CD4-positive, alpha-beta memory T cell (primary cell): ENCODE measurements around the gene UNC13C. TPM values are rescaled to one million over a fixed set of nuclear protein-coding genes. Genes with fewer than 3 reads are reported as not detected.

Experiments used
- CTCF ChIA-PET: fragments of 350-600 bp; sonication (Branson Sonifier 250); formaldehyde crosslinking; loops from one replicate; lab custom pipeline; 2021; ENCODE audit warnings: inconsistent platforms; ENCODE audit not compliant: partially characterized antibody; lab: Charles Lee
- POLR2A ChIA-PET: fragments of 350-600 bp; sonication (Branson Sonifier 250); formaldehyde crosslinking; loops from one replicate; lab custom pipeline; 2021; ENCODE audit not compliant: partially characterized antibody; lab: Charles Lee
- DNase-seq, 5 donors: peaks; one replicate each; pipeline versions ENCODE4 v3.0.0 to v3.0.0-alpha.2; 2020 to 2022; ENCODE audit warnings: mixed read lengths in 1 of 5
- H3K27ac ChIP-seq: one replicate; pipeline ENCODE4 v1.7.0; 2013; ENCODE audit warnings: low read depth, low read length
- H3K27me3 ChIP-seq: 2 replicates; pipeline ENCODE4 v1.7.0; 2013; ENCODE audit warnings: mild to moderate bottlenecking, low read length, moderate library complexity; ENCODE audit not compliant: insufficient read depth
- H3K36me3 ChIP-seq: 2 replicates; pipeline ENCODE4 v1.7.0; 2013; ENCODE audit warnings: mild to moderate bottlenecking, low read length, moderate library complexity; ENCODE audit not compliant: insufficient read depth
- H3K4me1 ChIP-seq: 2 replicates; pipeline ENCODE4 v1.7.0; 2013; ENCODE audit warnings: mild to moderate bottlenecking, low read length, moderate library complexity; ENCODE audit not compliant: insufficient read depth
- H3K4me3 ChIP-seq, 2 donors: one replicate each; pipeline ENCODE4 v1.7.0; 2013; ENCODE audit warnings: low read length in 2 of 2, mild to moderate bottlenecking in 1 of 2
- H3K9me3 ChIP-seq, 2 donors: one replicate each; pipeline ENCODE4 v1.7.0; 2013; ENCODE audit warnings: low read length in 2 of 2, control low read depth in 1 of 2; ENCODE audit not compliant: control insufficient read depth in 1 of 2
- H3K27ac Mint-ChIP-seq, 7 donors: one replicate each; pipeline ENCODE4 v1.8.0; 2020 to 2021; ENCODE audit warnings: mixed read lengths in 7 of 7, mild to moderate bottlenecking in 6 of 7, inconsistent platforms in 3 of 7, moderate library complexity in 3 of 7
- H3K27me3 Mint-ChIP-seq, 2 donors: one replicate each; pipeline ENCODE4 v1.8.0; 2020 to 2021; ENCODE audit warnings: mixed read lengths in 2 of 2
- H3K36me3 Mint-ChIP-seq, 2 donors: one replicate each; pipeline ENCODE4 v1.8.0; 2020 to 2021; ENCODE audit warnings: mixed read lengths in 2 of 2, inconsistent platforms in 1 of 2, mild to moderate bottlenecking in 1 of 2
- H3K4me1 Mint-ChIP-seq, 4 donors: one replicate each; pipeline ENCODE4 v1.8.0; 2020 to 2021; ENCODE audit warnings: mixed read lengths in 4 of 4, mild to moderate bottlenecking in 1 of 4
- H3K4me3 Mint-ChIP-seq, 8 donors: one replicate each; pipeline ENCODE4 v1.8.0; 2020 to 2021; ENCODE audit warnings: mixed read lengths in 8 of 8, mild to moderate bottlenecking in 7 of 8, moderate library complexity in 6 of 8, inconsistent platforms in 3 of 8
- H3K9me3 Mint-ChIP-seq, 8 donors: one replicate each; pipeline ENCODE4 v1.8.0; 2020 to 2021; ENCODE audit warnings: mixed read lengths in 8 of 8, mild to moderate bottlenecking in 5 of 8, inconsistent platforms in 3 of 8, moderate library complexity in 1 of 8
- intact Hi-C: fragments of 100-400 bp; cut with micrococcal nuclease; formaldehyde crosslinking; loops from one replicate; pipeline ENCODE4 v1.15.1; 2023
- polyA plus RNA-seq, 2 donors: library from polyadenylated mRNA; unstranded; fragments of 300-500 nt; fragmentation: Illumina TruSeq; gene quantifications; one replicate each; pipeline ENCODE4 v1.2.3, GENCODE V29; 2021
- total RNA-seq, 2 experiments: library from RNA; stranded (reverse); gene quantifications; one replicate each; pipeline ENCODE4 v1.2.3, GENCODE V29; 2021

The UNC13C gene
- total and polyA plus RNA-seq, 4 experiments from 2014 or later = not detected

- Histone ChIP-seq H3K4me3 (no peak overlapping the region), H3K9me3 (no peaks in the 10 kb centered on the region), H3K4me1 (no peaks in the 10 kb centered on the region), H3K36me3 (no peaks in the 10 kb centered on the region), H3K27me3 (no peaks in the 10 kb centered on the region), H3K27ac (no peak overlapping the region)
- DNase-seq = no peak
- ChIA-PET POLR2A (no interaction called here), CTCF (no interaction called here)
- H3K36me3 Mint-ChIP-seq = no peaks in the 10 kb centered on the region
- H3K4me3 Mint-ChIP-seq = no peak overlapping the region
- peaks cover 0 to 9% (median 3%) of the 10 kb centered on the region in 8 donors for H3K9me3 Mint-ChIP-seq
- no peaks in the 10 kb centered on the region for H3K4me1 Mint-ChIP-seq
- H3K27ac Mint-ChIP-seq = no peak overlapping the region
- intact Hi-C loops = no loop called here
- H3K27me3 Mint-ChIP-seq = no peaks in the 10 kb centered on the region
These were observed 39.7 kb downstream of the UNC13C start for GRCh38 chr15:54017959-54018358.

GRCh38 chr15:54026258-54026657, 48.0 kb downstream of the UNC13C start:
- DNase-seq = no peak
- intact Hi-C loops = no loop called here
- ChIA-PET POLR2A (no interaction called here), CTCF (no interaction called here)
- no peaks in the 10 kb centered on the region for H3K4me1 Mint-ChIP-seq
- no peak overlapping the region for H3K4me3 Mint-ChIP-seq
- no peak overlapping the region for H3K4me3 ChIP-seq
- H3K9me3 Mint-ChIP-seq = peaks cover 0 to 11% (median 2%) of the 10 kb centered on the region in 8 donors
- no peak overlapping the region for H3K27ac Mint-ChIP-seq
- H3K27me3 ChIP-seq = no peaks in the 10 kb centered on the region
- no peaks in the 10 kb centered on the region for H3K4me1 ChIP-seq
- no peak overlapping the region for H3K27ac ChIP-seq
- H3K27me3 Mint-ChIP-seq = no peaks in the 10 kb centered on the region
- no peaks in the 10 kb centered on the region for H3K9me3 ChIP-seq
- H3K36me3 Mint-ChIP-seq = no peaks in the 10 kb centered on the region
- H3K36me3 ChIP-seq = no peaks in the 10 kb centered on the region

GRCh38 chr15:54026891-54027290, 48.6 kb downstream of the UNC13C start:
- Mint-ChIP-seq H3K4me1 (no peaks in the 10 kb centered on the region), H3K27me3 (no peaks in the 10 kb centered on the region), H3K36me3 (no peaks in the 10 kb centered on the region), H3K9me3 (peaks cover 0 to 9% (median 1%) of the 10 kb centered on the region in 8 donors), H3K27ac (no peak overlapping the region), H3K4me3 (no peak overlapping the region)
- H3K36me3 ChIP-seq = no peaks in the 10 kb centered on the region
- H3K27me3 ChIP-seq = no peaks in the 10 kb centered on the region
- intact Hi-C loops = no loop called here
- H3K9me3 ChIP-seq = no peaks in the 10 kb centered on the region
- no peaks in the 10 kb centered on the region for H3K4me1 ChIP-seq
- ChIA-PET POLR2A (no interaction called here), CTCF (no interaction called here)
- H3K27ac ChIP-seq = no peak overlapping the region
- no peak for DNase-seq
- H3K4me3 ChIP-seq = no peak overlapping the region

- Histone ChIP-seq H3K4me1 (no peaks in the 10 kb centered on the region), H3K9me3 (no peaks in the 10 kb centered on the region), H3K27ac (no peak overlapping the region), H3K36me3 (no peaks in the 10 kb centered on the region), H3K4me3 (no peak overlapping the region), H3K27me3 (no peaks in the 10 kb centered on the region)
- DNase-seq = no peak
- ChIA-PET CTCF (no interaction called here), POLR2A (interaction anchor here (1.0 kb wide), 1 partner anchor 9 kb away, joined by 3 read pairs; no protein-coding TSS in a partner anchor)
- Mint-ChIP-seq H3K27ac (no peak overlapping the region), H3K4me3 (no peak overlapping the region), H3K27me3 (no peaks in the 10 kb centered on the region), H3K36me3 (no peaks in the 10 kb centered on the region), H3K9me3 (peaks cover 0 to 4% (median 0%) of the 10 kb centered on the region in 8 donors), H3K4me1 (no peaks in the 10 kb centered on the region)
- intact Hi-C loops = no loop called here
These were observed 50.8 kb downstream of the UNC13C start for GRCh38 chr15:54029081-54029480.

GRCh38 chr15:54032066-54032465, 53.8 kb downstream of the UNC13C start:
- Histone ChIP-seq H3K4me1 (no peaks in the 10 kb centered on the region), H3K27ac (no peak overlapping the region), H3K4me3 (no peak overlapping the region), H3K27me3 (no peaks in the 10 kb centered on the region), H3K36me3 (no peaks in the 10 kb centered on the region), H3K9me3 (no peaks in the 10 kb centered on the region)
- Mint-ChIP-seq H3K4me3 (no peak overlapping the region), H3K27me3 (no peaks in the 10 kb centered on the region), H3K9me3 (peaks cover 0 to 4% (median 0%) of the 10 kb centered on the region in 8 donors), H3K36me3 (no peaks in the 10 kb centered on the region), H3K4me1 (no peaks in the 10 kb centered on the region), H3K27ac (no peak overlapping the region)
- intact Hi-C loops = no loop called here
- POLR2A ChIA-PET = no interaction called here
- no peak for DNase-seq
- CTCF ChIA-PET = no interaction called here

DNA sequence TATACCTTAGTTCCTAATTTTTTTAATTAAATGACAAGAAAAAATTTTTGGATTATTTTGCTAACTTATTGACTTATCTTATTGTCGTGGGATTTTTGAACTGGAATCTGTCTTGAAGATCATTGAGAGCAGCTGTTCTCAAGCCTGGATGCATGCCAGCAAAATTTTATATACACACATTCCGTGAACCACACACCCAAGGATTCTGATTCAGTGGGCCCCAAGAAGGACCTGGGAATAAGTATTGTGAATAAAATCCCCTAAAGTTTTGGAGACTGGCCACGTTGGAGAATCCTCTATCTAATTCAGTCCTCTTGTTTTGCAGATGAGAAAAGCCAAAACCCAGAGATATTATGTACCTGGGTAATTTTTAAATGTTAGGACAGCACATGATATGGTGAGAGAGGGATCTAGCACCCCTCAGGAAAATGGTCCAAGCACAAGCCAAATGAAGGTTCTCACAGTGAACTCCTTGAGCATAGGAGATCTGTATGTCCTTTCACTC, 55.2 kb downstream of the UNC13C start:
- Mint-ChIP-seq H3K4me1 (no peaks in the 10 kb centered on the region), H3K9me3 (peaks cover 0 to 3% (median 0%) of the 10 kb centered on the region in 8 donors), H3K27ac (no peak overlapping the region), H3K36me3 (no peaks in the 10 kb centered on the region), H3K4me3 (no peak overlapping the region), H3K27me3 (no peaks in the 10 kb centered on the region)
- Histone ChIP-seq H3K27me3 (no peaks in the 10 kb centered on the region), H3K36me3 (no peaks in the 10 kb centered on the region), H3K4me3 (no peak overlapping the region), H3K4me1 (no peaks in the 10 kb centered on the region), H3K9me3 (no peaks in the 10 kb centered on the region), H3K27ac (no peak overlapping the region)
- intact Hi-C loops = no loop called here
- DNase-seq = no peak
- POLR2A ChIA-PET = no interaction called here
- CTCF ChIA-PET = no interaction called here

GRCh38 chr15:54033869-54034458, 55.7 kb downstream of the UNC13C start:
- Mint-ChIP-seq H3K4me1 (no peaks in the 10 kb centered on the region), H3K9me3 (peaks cover 0 to 3% (median 0%) of the 10 kb centered on the region in 8 donors), H3K4me3 (no peak overlapping the region), H3K27me3 (no peaks in the 10 kb centered on the region), H3K36me3 (no peaks in the 10 kb centered on the region), H3K27ac (no peak overlapping the region)
- H3K9me3 ChIP-seq = no peaks in the 10 kb centered on the region
- H3K4me1 ChIP-seq = no peaks in the 10 kb centered on the region
- DNase-seq = no peak
- CTCF ChIA-PET = no interaction called here
- intact Hi-C loops = no loop called here
- POLR2A ChIA-PET = no interaction called here
- no peak overlapping the region for H3K4me3 ChIP-seq
- no peak overlapping the region for H3K27ac ChIP-seq
- no peaks in the 10 kb centered on the region for H3K27me3 ChIP-seq
- no peaks in the 10 kb centered on the region for H3K36me3 ChIP-seq
